Esophagus squamous epithelium (tissue), 4 donors: ENCODE results near the gene CBLB.

ENCODE experiments used
- CTCF ChIP-seq, 6 experiments: fragments of 450-650 bp in 4 of 6; fragments of 200-600 bp in 2 of 6; sonication (generic) in 2 of 6; IDR thresholded peaks; one replicate each; pipeline ENCODE4 v1.5.1; 2016 to 2019; ENCODE audit warnings: antibody characterized with exemption in 6 of 6, mild to moderate bottlenecking in 4 of 6, moderate library complexity in 4 of 6
- POLR2A ChIP-seq, 4 donors: fragments of 450-650 bp; IDR thresholded peaks; one replicate each; pipeline ENCODE4 v1.6.1; 2017; ENCODE audit warnings: antibody characterized with exemption in 4 of 4, mild to moderate bottlenecking in 4 of 4, moderate library complexity in 3 of 4

GRCh38 chr3:105823149-105823867 is 45.5 kb downstream of the CBLB start:
- TF ChIP-seq POLR2A (IDR thresholded peaks at IDR 0.05) (no peak), CTCF (IDR thresholded peaks at IDR 0.05) (no peak)
